AG04449 (cell line): ENCODE measurements around the gene MATCAP1.

ENCODE experiments used
- CTCF ChIA-PET: fragments of 350-600 bp; formaldehyde crosslinking; extraction: SDS; loops from one replicate; lab custom pipeline; 2021; ENCODE audit warnings: antibody characterized with exemption; lab: Yijun Ruan, JAX
- POLR2A ChIA-PET: fragments of 400-600, 350-600 bp; formaldehyde crosslinking; extraction: SDS; loops from one replicate; lab custom pipeline; 2020; ENCODE audit warnings: antibody characterized with exemption, inconsistent platforms; lab: Yijun Ruan, JAX
- DNase-seq: peaks from one replicate; pipeline ENCODE4 v3.0.0-alpha.2; 2010; ENCODE audit warnings: low read depth, low spot score
- H3K4me3 ChIP-seq: 2 replicates; pipeline ENCODE4 v1.5.1; 2011; ENCODE audit warnings: low read depth, mild to moderate bottlenecking, control low read depth, low read length
- CTCF ChIP-seq: IDR thresholded peaks from one replicate; pipeline ENCODE4 v1.5.1; 2011; ENCODE audit warnings: mild to moderate bottlenecking, moderate library complexity, low read length, control low read depth, inconsistent platforms; ENCODE audit not compliant: insufficient read depth; ENCODE audit errors: missing control alignments

Gene MATCAP1

GRCh38 chr16:67165121-67166078 is 18.4 kb downstream of the MATCAP1 start:
- CTCF ChIA-PET: interaction anchor here (0.8 to 7.6 kb wide), 3 partner anchors 11 to 147 kb away, joined by 3 to 54 read pairs (median 5); no protein-coding TSS in a partner anchor
- POLR2A ChIA-PET: no interaction called here
- no peak for DNase-seq
- no peak for TF ChIP-seq CTCF
- H3K4me3 ChIP-seq: no peak overlapping the region

GRCh38 chr16:67164599-67165061 is 19.1 kb downstream of the MATCAP1 start, which contains the start of gene HSF4:
Gene HSF4, plus strand, starts transcription at chr16:67164745. Its CDS starts 67 bp downstream, at chr16:67164812.
- peak within 1 kb of the TSS; percentile 42 for H3K4me3 ChIP-seq
- no peak for TF ChIP-seq CTCF
- no peak for DNase-seq
- CTCF ChIA-PET: interaction anchor here (1.1 to 7.6 kb wide), 2 partner anchors 10 to 21 kb away, joined by 5 to 54 read pairs; no protein-coding TSS in a partner anchor
- POLR2A ChIA-PET: interaction anchor here (1.3 kb wide), 1 partner anchor 157 kb away, joined by 3 read pairs; no protein-coding TSS in a partner anchor

- peak overlapping the region; percentile 42 for H3K4me3 ChIP-seq
- no peak for TF ChIP-seq CTCF
- CTCF ChIA-PET: interaction anchor here (0.9 to 7.6 kb wide), 4 partner anchors 9 to 192 kb away, joined by 3 to 54 read pairs (median 5); no protein-coding TSS in a partner anchor
- POLR2A ChIA-PET: interaction anchor here (1.3 kb wide), 1 partner anchor 157 kb away, joined by 3 read pairs; no protein-coding TSS in a partner anchor
- no peak for DNase-seq
Measured at GRCh38 chr16:67163999-67164558, 19.7 kb downstream of the MATCAP1 start.

- no peak for TF ChIP-seq CTCF
- ChIA-PET CTCF (interaction anchor here (0.9 to 13.2 kb wide), 9 partner anchors 8 to 268 kb away, joined by 3 to 241 read pairs (median 4); partner anchors contain the start of gene MATCAP1), POLR2A (interaction anchor here (0.9 to 1.3 kb wide), 2 partner anchors 62 to 156 kb away, joined by 3 read pairs; no protein-coding TSS in a partner anchor)
- peak overlapping the region; percentile 42 for H3K4me3 ChIP-seq
- no peak for DNase-seq
Measured at GRCh38 chr16:67163164-67163998, 20.4 kb downstream of the MATCAP1 start.

- no peak for DNase-seq
- no peak for TF ChIP-seq CTCF
- POLR2A ChIA-PET: interaction anchor here (0.9 kb wide), 1 partner anchor 61 kb away, joined by 3 read pairs; no protein-coding TSS in a partner anchor
- CTCF ChIA-PET: interaction anchor here (0.9 to 13.2 kb wide), 9 partner anchors 11 to 267 kb away, joined by 3 to 241 read pairs (median 4); partner anchors contain the start of genes CES3 and MATCAP1
- peak overlapping the region; percentile 15 for H3K4me3 ChIP-seq
Measured at GRCh38 chr16:67162506-67163163, 21.1 kb downstream of the MATCAP1 start.
